ENCODE results near the gene SFXN3. TPM values are rescaled to one million over a fixed set of nuclear protein-coding genes. Genes with fewer than 3 reads are reported as not detected.

The SFXN3 gene
- total RNA-seq, 1 experiment from 2014 or later, result 2.8 TPM

- no peak overlapping the region for H2AK5ac ChIP-seq (ENCODE audit: insufficient read length, low read length)
- peaks cover 65% of the 10 kb centered on the region for H3K27me3 Mint-ChIP-seq (ENCODE audit: low read depth)
- peaks cover 10% of the 10 kb centered on the region for H3K23me2 ChIP-seq (ENCODE audit: insufficient read length, low read depth, low read length, poor library complexity, severe bottlenecking)
- no peak overlapping the region for H2BK5ac ChIP-seq (ENCODE audit: insufficient read length, low read length)
- no peaks in the 10 kb centered on the region for H3K36me3 Mint-ChIP-seq (ENCODE audit: insufficient read depth in 1 of 3, low read depth in 3 of 3)
- peaks cover 10 to 19% of the 10 kb centered on the region in 2 experiments for H3K4me1 Mint-ChIP-seq
- H3K9me3 ChIP-seq (ENCODE audit: control insufficient read depth, low read depth, low read length), result no peaks in the 10 kb centered on the region
- H3K4me2 ChIP-seq (ENCODE audit: insufficient read depth, insufficient read length, low read length), result no peak overlapping the region
- no peak overlapping the region for H3K56ac ChIP-seq (ENCODE audit: insufficient read length, low read depth, low read length)
- DNase-seq, result no peak
- no peaks in the 10 kb centered on the region for H3K4me1 ChIP-seq (ENCODE audit: insufficient read depth, low read length)
- no peak overlapping the region for H3K14ac ChIP-seq (ENCODE audit: insufficient read depth, low read length)
- H2BK15ac ChIP-seq (ENCODE audit: low read depth, low read length), result no peak overlapping the region
- no peaks in the 10 kb centered on the region for H3K79me2 ChIP-seq (ENCODE audit: insufficient read depth, low read length)
- no CpG with 5 or more reads among the region's 10 CpGs for WGBS (ENCODE audit: extremely low coverage, insufficient read length, low lambda C conversion rate)
- no peak overlapping the region for H3K9ac ChIP-seq (ENCODE audit: extremely low read depth, insufficient read length, low read length)
- H3T11ph ChIP-seq (ENCODE audit: low read length), result no peak overlapping the region
- H4K20me1 ChIP-seq (ENCODE audit: control insufficient read depth, insufficient read depth, insufficient read length), result no peaks in the 10 kb centered on the region
- no peak overlapping the region for H3K18ac ChIP-seq (ENCODE audit: insufficient read length, low read depth, low read length)
- H3K27me3 ChIP-seq (ENCODE audit: insufficient read depth, low read length), result peaks cover 17% of the 10 kb centered on the region; the same call in 1 of the 2 replicates
- H3K23ac ChIP-seq (ENCODE audit: insufficient read length, low read depth, low read length), result no peak overlapping the region
- H4K5ac ChIP-seq (ENCODE audit: insufficient read length, low read depth, low read length), result no peak overlapping the region
- H3K4me3 Mint-ChIP-seq, result no peak overlapping the region
- no peak overlapping the region for H4K8ac ChIP-seq (replicated peaks; ENCODE audit: insufficient read length, low read depth, low read length)
- no peak overlapping the region for H4K91ac ChIP-seq (ENCODE audit: insufficient read length, low read depth, low read length)
- no peak overlapping the region for H3K27ac ChIP-seq (ENCODE audit: insufficient read length, low read depth, low read length)
- H2AFZ ChIP-seq (ENCODE audit: low read length), result no peak overlapping the region
- no peak for TF ChIP-seq CTCF (conservative IDR thresholded peaks at IDR 0.05)
- no peak overlapping the region for H3K27ac Mint-ChIP-seq
- no peak overlapping the region for H3K4ac ChIP-seq (ENCODE audit: low read depth, low read length)
- H2BK120ac ChIP-seq (ENCODE audit: low read depth, low read length, poor library complexity, severe bottlenecking), result no peak overlapping the region
- H3K79me1 ChIP-seq (ENCODE audit: insufficient read depth, low read depth, low read length, poor library complexity, severe bottlenecking), result no peaks in the 10 kb centered on the region
- no peak overlapping the region for H2BK20ac ChIP-seq (ENCODE audit: low read depth, low read length, poor library complexity, severe bottlenecking)
- H2BK12ac ChIP-seq (ENCODE audit: insufficient read length, low read depth, low read length), result no peak overlapping the region
- no peaks in the 10 kb centered on the region for H3K9me3 Mint-ChIP-seq
These were observed 10.5 kb upstream of the SFXN3 start for GRCh38 chr10:101020427-101021075.

Measured in H9 (cell line).